ENCODE measurements around the gene IQGAP2.

- TF ChIP-seq GATA2 (IDR thresholded peaks at IDR 0.05; ENCODE audit: low read depth, low read length) (no peak), GATA3 (IDR thresholded peaks at IDR 0.05; ENCODE audit: low read depth, low read length) (no peak)
Measured at GRCh38 chr5:76378355-76378754, 24.7 kb upstream of the IQGAP2 start.

Measured in SH-SY5Y (cell line).